ENCODE data around the gene SYNJ2. TPM values are rescaled to one million over a fixed set of nuclear protein-coding genes. Genes with fewer than 3 reads are reported as not detected.

SYNJ2 gene
- total and polyA plus RNA-seq, 2 experiments from 2014 or later: 20.5 to 28.6 TPM

DNA sequence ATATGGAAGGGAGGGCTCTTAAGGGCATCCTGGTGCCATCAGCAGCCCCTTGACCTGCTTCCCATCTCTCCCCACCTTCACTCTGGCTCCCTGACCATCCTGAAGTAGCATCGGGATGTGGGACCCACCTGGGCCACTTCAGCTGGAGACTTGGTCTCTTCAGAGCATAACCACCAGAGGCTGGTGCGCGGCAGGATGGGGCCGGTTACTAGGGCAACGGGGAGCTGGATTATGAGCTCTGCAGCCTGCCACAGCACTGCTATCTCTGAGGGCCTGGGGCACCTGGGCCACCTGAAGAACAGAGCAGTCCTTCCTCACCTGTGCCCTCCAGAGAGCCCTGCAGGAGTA is 79.7 kb downstream of the SYNJ2 start:
- in situ Hi-C loops (cut with MboI): loop anchor here (25.0 kb wide), 1 partner anchor 299 kb away; no protein-coding TSS in a partner anchor
- Histone ChIP-seq H3K79me2 (ENCODE audit: insufficient read depth) (peaks cover 9% of the 10 kb centered on the region; the same call in 1 of the 2 replicates), H2AFZ (no peak overlapping the region), H3K36me3 (ENCODE audit: low read depth) (peaks cover 16% of the 10 kb centered on the region), H3K27ac (peak overlapping the region; percentile 99), H3K27me3 (replicated peaks; ENCODE audit: insufficient read depth) (no peaks in the 10 kb centered on the region), H3K9ac (peak overlapping the region; percentile 88), H3K4me1 (ENCODE audit: insufficient read depth) (peaks cover 44% of the 10 kb centered on the region), H3K9me2 (ENCODE audit: insufficient read depth) (no peaks in the 10 kb centered on the region), H4K20me1 (ENCODE audit: insufficient read depth) (no peaks in the 10 kb centered on the region), H3K4me2 (ENCODE audit: unreplicated experiment) (peak overlapping the region; percentile 65), H3K9me3 (ENCODE audit: low read depth) (no peaks in the 10 kb centered on the region), H3K4me3 (no peak overlapping the region), H3F3A (ENCODE audit: insufficient read depth) (peaks cover 38% of the 10 kb centered on the region)
- TF ChIP-seq EZH2 (IDR thresholded peaks at IDR 0.05; ENCODE audit: insufficient read depth, poor library complexity, severe bottlenecking): no peak
- no peak for TF ChIP-seq EZH2phosphoT487 (IDR thresholded peaks at IDR 0.05; ENCODE audit: insufficient read depth, low read depth)
- WGBS, 2 experiments (ENCODE audit: low coverage in 1 of 2, low lambda C conversion rate in 2 of 2, missing lambda C conversion rate in 2 of 2): 81 to 83% methylated on average over 5 of the region's 5 CpGs
- DNase-seq: no peak

- Histone ChIP-seq H3K4me1 (ENCODE audit: insufficient read depth) (peaks cover 39% of the 10 kb centered on the region), H3K36me3 (ENCODE audit: low read depth) (peaks cover 21% of the 10 kb centered on the region), H4K20me1 (ENCODE audit: insufficient read depth) (no peaks in the 10 kb centered on the region), H3K27me3 (replicated peaks; ENCODE audit: insufficient read depth) (no peaks in the 10 kb centered on the region), H3K9me3 (ENCODE audit: low read depth) (no peaks in the 10 kb centered on the region), H3K9ac (no peak overlapping the region; the same call in 1 of the 2 replicates), H3F3A (ENCODE audit: insufficient read depth) (peaks cover 36% of the 10 kb centered on the region), H3K27ac (peak overlapping the region; percentile 99), H3K79me2 (ENCODE audit: insufficient read depth) (peaks cover 9% of the 10 kb centered on the region; the same call in 1 of the 2 replicates), H3K4me3 (no peak overlapping the region), H3K9me2 (ENCODE audit: insufficient read depth) (no peaks in the 10 kb centered on the region), H2AFZ (no peak overlapping the region), H3K4me2 (ENCODE audit: unreplicated experiment) (no peak overlapping the region)
- 95% methylated on average over 28 to 29 of the region's 29 CpGs for WGBS, 2 experiments (ENCODE audit: low coverage in 1 of 2, low lambda C conversion rate in 2 of 2, missing lambda C conversion rate in 2 of 2)
- TF ChIP-seq EZH2phosphoT487 (IDR thresholded peaks at IDR 0.05; ENCODE audit: insufficient read depth, low read depth) (no peak), EZH2 (IDR thresholded peaks at IDR 0.05; ENCODE audit: insufficient read depth, poor library complexity, severe bottlenecking) (no peak)
- in situ Hi-C loops (cut with MboI): loop anchor here (25.0 kb wide), 1 partner anchor 300 kb away; no protein-coding TSS in a partner anchor
- peak; percentile 33 for DNase-seq
Measured at GRCh38 chr6:158061709-158062461, 80.2 kb downstream of the SYNJ2 start.

GRCh38 chr6:158063736-158064135 is 82.1 kb downstream of the SYNJ2 start:
- 93% methylated on average over 11 of the region's 11 CpGs for WGBS, 2 experiments (ENCODE audit: low coverage in 1 of 2, low lambda C conversion rate in 2 of 2, missing lambda C conversion rate in 2 of 2)
- Histone ChIP-seq H3K79me2 (ENCODE audit: insufficient read depth) (peaks cover 7% of the 10 kb centered on the region; the same call in 1 of the 2 replicates), H3K9me2 (ENCODE audit: insufficient read depth) (no peaks in the 10 kb centered on the region), H3K9me3 (ENCODE audit: low read depth) (no peaks in the 10 kb centered on the region), H3K36me3 (ENCODE audit: low read depth) (peaks cover 22% of the 10 kb centered on the region), H3K4me1 (ENCODE audit: insufficient read depth) (peaks cover 29% of the 10 kb centered on the region), H3F3A (ENCODE audit: insufficient read depth) (peaks cover 39% of the 10 kb centered on the region), H4K20me1 (ENCODE audit: insufficient read depth) (no peaks in the 10 kb centered on the region), H2AFZ (no peak overlapping the region), H3K9ac (no peak overlapping the region), H3K4me3 (no peak overlapping the region), H3K27ac (no peak overlapping the region), H3K4me2 (ENCODE audit: unreplicated experiment) (no peak overlapping the region), H3K27me3 (replicated peaks; ENCODE audit: insufficient read depth) (no peaks in the 10 kb centered on the region)
- in situ Hi-C loops (cut with MboI): loop anchor here (25.0 kb wide), 1 partner anchor 301 kb away; no protein-coding TSS in a partner anchor
- DNase-seq: no peak
- no peak for TF ChIP-seq EZH2 (IDR thresholded peaks at IDR 0.05; ENCODE audit: insufficient read depth, poor library complexity, severe bottlenecking)
- TF ChIP-seq EZH2phosphoT487 (IDR thresholded peaks at IDR 0.05; ENCODE audit: insufficient read depth, low read depth): no peak

DNA sequence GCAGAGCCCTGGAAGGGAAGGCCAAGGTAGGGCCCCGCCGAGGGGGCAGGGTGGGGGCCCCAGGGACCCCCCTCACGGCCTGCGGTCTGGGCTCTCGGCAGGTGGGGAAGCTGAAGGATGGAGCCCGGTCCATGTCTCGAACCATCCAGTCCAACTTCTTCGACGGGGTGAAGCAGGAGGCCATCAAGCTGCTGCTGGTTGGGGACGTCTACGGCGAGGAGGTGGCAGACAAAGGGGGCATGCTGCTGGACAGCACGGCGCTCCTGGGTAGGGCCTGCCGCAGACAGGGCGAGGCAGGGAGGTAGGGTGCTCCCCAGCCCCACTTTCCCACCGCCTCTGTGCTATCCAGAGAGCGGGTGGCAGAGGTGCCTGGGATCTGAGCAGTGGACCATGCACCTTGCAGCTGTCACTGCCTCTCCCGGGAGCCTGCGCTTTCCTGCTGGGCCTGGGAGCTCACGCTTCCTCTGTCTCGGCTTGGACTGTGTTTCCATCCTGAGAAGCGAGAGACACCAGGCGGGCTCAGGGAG is 83.1 kb downstream of the SYNJ2 start:
- Histone ChIP-seq H3K4me1 (ENCODE audit: insufficient read depth) (peaks cover 32% of the 10 kb centered on the region), H2AFZ (no peak overlapping the region), H3K36me3 (ENCODE audit: low read depth) (peaks cover 22% of the 10 kb centered on the region), H3K79me2 (ENCODE audit: insufficient read depth) (no peaks in the 10 kb centered on the region), H4K20me1 (ENCODE audit: insufficient read depth) (no peaks in the 10 kb centered on the region), H3F3A (ENCODE audit: insufficient read depth) (peaks cover 44% of the 10 kb centered on the region), H3K4me3 (no peak overlapping the region), H3K9me3 (ENCODE audit: low read depth) (no peaks in the 10 kb centered on the region), H3K9ac (no peak overlapping the region), H3K9me2 (ENCODE audit: insufficient read depth) (no peaks in the 10 kb centered on the region), H3K27me3 (replicated peaks; ENCODE audit: insufficient read depth) (no peaks in the 10 kb centered on the region), H3K4me2 (ENCODE audit: unreplicated experiment) (no peak overlapping the region), H3K27ac (no peak overlapping the region)
- WGBS, 2 experiments (ENCODE audit: low coverage in 1 of 2, low lambda C conversion rate in 2 of 2, missing lambda C conversion rate in 2 of 2): 91 to 93% methylated on average over 22 to 24 of the region's 24 CpGs
- TF ChIP-seq EZH2phosphoT487 (IDR thresholded peaks at IDR 0.05; ENCODE audit: insufficient read depth, low read depth) (no peak), EZH2 (IDR thresholded peaks at IDR 0.05; ENCODE audit: insufficient read depth, poor library complexity, severe bottlenecking) (no peak)
- in situ Hi-C loops (cut with MboI): loop anchor here (25.0 kb wide), 1 partner anchor 302 kb away; no protein-coding TSS in a partner anchor
- DNase-seq: no peak
